Aorta (tissue), 5 donors: ENCODE measurements around the gene TAS2R50. TPM values are rescaled to one million over a fixed set of nuclear protein-coding genes. Genes with fewer than 3 reads are reported as not detected.
A peak's percentile ranks its signal among the peaks of the same experiment; 100 is the strongest.

Source experiments
- ATAC-seq: fragments of 200-7000 bp; cut with Tn5 transposase; one replicate; pipeline ENCODE4 v1.9.1; 2022; ENCODE audit warnings: moderate library complexity; ENCODE audit not compliant: low FRiP score
- DNase-seq, 2 donors: peaks; one replicate each; pipeline ENCODE4 v3.0.0-alpha.2; 2020
- H3K27ac ChIP-seq, 2 donors: one replicate each; pipeline ENCODE4 v1.5.1; 2013; ENCODE audit warnings: low read length in 2 of 2, mild to moderate bottlenecking in 2 of 2, moderate library complexity in 2 of 2, control low read depth in 1 of 2, inconsistent platforms in 1 of 2, low read depth in 1 of 2
- H3K27me3 ChIP-seq, 2 donors: one replicate each; pipeline ENCODE4 v1.6.1; 2013; ENCODE audit warnings: control low read depth in 1 of 2, low read length in 1 of 2, mild to moderate bottlenecking in 1 of 2, moderate library complexity in 1 of 2; ENCODE audit not compliant: insufficient read depth in 2 of 2, control insufficient read depth in 1 of 2
- H3K36me3 ChIP-seq, 2 donors: one replicate each; pipeline ENCODE4 v1.6.1; 2013; ENCODE audit warnings: control low read depth in 1 of 2, low read length in 1 of 2, mild to moderate bottlenecking in 1 of 2; ENCODE audit not compliant: insufficient read depth in 2 of 2, control insufficient read depth in 1 of 2
- H3K4me1 ChIP-seq, 2 donors: one replicate each; pipeline ENCODE4 v1.6.1; 2013; ENCODE audit warnings: low read length in 2 of 2, control low read depth in 1 of 2, mild to moderate bottlenecking in 1 of 2, moderate library complexity in 1 of 2; ENCODE audit not compliant: insufficient read depth in 2 of 2, control insufficient read depth in 1 of 2
- H3K4me3 ChIP-seq, 2 donors: one replicate each; pipeline ENCODE4 v1.5.1; 2013; ENCODE audit warnings: low read length in 2 of 2, control low read depth in 1 of 2, mild to moderate bottlenecking in 1 of 2
- H3K9me3 ChIP-seq: one replicate; pipeline ENCODE4 v1.6.1; 2013; ENCODE audit warnings: mild to moderate bottlenecking, low read length; ENCODE audit not compliant: control insufficient read depth
- WGBS, 2 donors: extraction: QIAGEN DNeasy Blood & Tissue Kit; methylation state at CpG; one replicate each; pipeline ENCODE4 v1.1.7; 2013; 5-methylcytosine and 5-hydroxymethylcytosine counted together
- intact Hi-C, 2 donors: fragments of 100-400 bp; cut with DNase I; formaldehyde crosslinking; loops; one replicate each; pipeline versions ENCODE4 v1.14.2 to v1.15.0; 2022
- polyA plus RNA-seq, 2 donors: library from polyadenylated mRNA; stranded (reverse); fragments of 200-250 nt; gene quantifications; one replicate each; pipeline ENCODE4 v1.2.3, GENCODE V29; 2013
- total RNA-seq, 2 donors: library from RNA; stranded (reverse); fragmentation: NEBNext Ultra II Directional; extraction: Animal tissue kit (Norgen Biotek cat#: 25700); gene quantifications; one replicate each; pipeline ENCODE4 v1.2.1, GENCODE V29; 2021
- donor health status: healthy with polysubstance abuse.
- donor health status: Bipolar disorder and iron deficiency.
- donor health status: DM: no; HTN: no; CAD: no.
- donor health status: DM: no; HTN: no; CAD: no.
- donor health status: DM: yes; HTN: yes; CAD: no.

TAS2R50 gene
- total and polyA plus RNA-seq, 4 donors: 3.3 to 5.7 TPM; not detected in 2

DNA sequence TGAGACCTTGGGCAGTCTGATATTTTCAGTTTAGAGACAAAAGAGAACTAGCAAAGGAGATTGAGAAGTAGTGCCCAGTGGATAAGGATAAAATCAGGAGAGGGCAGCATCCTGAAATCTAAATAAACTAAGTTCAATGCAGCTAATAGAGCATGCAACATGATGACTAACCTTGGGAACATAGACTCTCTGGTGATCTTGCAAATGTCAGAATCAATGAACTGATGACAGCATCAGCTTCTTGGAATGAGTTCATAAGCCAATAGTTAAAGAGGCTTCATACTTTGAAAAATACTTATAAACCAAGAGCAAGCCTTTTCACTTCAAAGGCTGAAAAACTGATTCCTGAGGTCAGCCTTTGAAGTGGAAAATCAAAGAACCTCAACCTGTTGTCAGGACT lies 27.5 kb upstream of the TAS2R50 start:
- ATAC-seq: no peak
- Histone ChIP-seq H3K4me3 (no peak overlapping the region), H3K27me3 (no peaks in the 10 kb centered on the region), H3K9me3 (no peaks in the 10 kb centered on the region), H3K4me1 (no peaks in the 10 kb centered on the region), H3K27ac (no peak overlapping the region), H3K36me3 (no peaks in the 10 kb centered on the region)
- no peak for DNase-seq
- intact Hi-C loops: loop anchor here in 1 of 2 donors (2.0 kb wide), 1 partner anchor 57 kb away; no protein-coding TSS in a partner anchor

DNA sequence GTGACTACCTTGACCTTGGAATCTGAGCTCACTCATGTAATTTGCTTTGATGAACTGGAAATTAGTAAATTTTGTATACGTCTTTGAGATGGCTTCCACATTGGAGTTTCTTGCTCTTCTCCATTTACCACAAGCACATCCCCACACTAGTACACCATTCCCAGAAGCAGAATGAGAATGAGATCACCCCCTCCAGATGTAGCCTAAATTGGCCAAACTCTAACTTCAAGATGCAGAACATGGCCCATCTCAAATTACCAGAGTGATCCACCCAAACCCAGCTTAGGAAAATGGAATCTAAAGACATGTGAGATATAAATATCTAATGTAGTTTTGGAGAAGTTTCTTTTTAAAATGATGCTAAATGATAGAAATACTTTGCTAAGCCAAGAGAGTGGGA lies 20.9 kb upstream of the TAS2R50 start:
- intact Hi-C loops: no loop called here
- Histone ChIP-seq H3K27me3 (no peaks in the 10 kb centered on the region), H3K4me1 (no peaks in the 10 kb centered on the region), H3K9me3 (no peaks in the 10 kb centered on the region), H3K4me3 (no peak overlapping the region), H3K27ac (no peak overlapping the region), H3K36me3 (no peaks in the 10 kb centered on the region)
- ATAC-seq (no peak), DNase-seq (no peak)
- WGBS, 2 donors: 98 to 100% methylated on average over 1 of the region's 1 CpG

DNA sequence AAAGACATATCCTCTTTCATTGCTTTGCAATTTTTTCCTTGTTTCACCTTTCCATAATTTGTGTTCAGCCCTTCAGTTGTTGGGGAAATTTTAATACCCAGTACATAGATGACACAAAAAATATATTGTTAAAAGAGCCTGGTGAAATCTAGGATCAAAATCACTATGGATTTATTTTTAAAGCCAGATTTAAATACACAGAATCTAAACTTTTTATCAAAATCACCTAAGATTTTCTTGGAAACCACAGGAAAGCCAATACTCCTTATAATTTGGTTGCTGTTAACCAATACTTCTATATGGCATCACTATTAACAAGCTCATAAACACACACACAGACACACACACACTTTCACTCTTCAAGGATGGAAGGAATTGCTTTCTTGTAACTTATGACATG lies 11.5 kb upstream of the TAS2R50 start, which contains the start of gene TAS2R20:
Gene TAS2R20 (minus strand): TSS at position 101 of the 400 bp plus-strand sequence. CDS start 429 bp downstream, outside the sequence.
- no peaks in the 10 kb centered on the region for H3K27me3 ChIP-seq
- DNase-seq (no peak), ATAC-seq (no peak)
- intact Hi-C loops: no loop called here
- H3K4me3 ChIP-seq: no peak within 1 kb of the TSS
- H3K27ac ChIP-seq: no peak within 1 kb of the TSS
- H3K9me3 ChIP-seq: peaks cover 1% of the 10 kb centered on the region
- H3K4me1 ChIP-seq: no peaks in the 10 kb centered on the region
- H3K36me3 ChIP-seq: peaks cover 3% of the 10 kb centered on the region in 2 donors

DNA sequence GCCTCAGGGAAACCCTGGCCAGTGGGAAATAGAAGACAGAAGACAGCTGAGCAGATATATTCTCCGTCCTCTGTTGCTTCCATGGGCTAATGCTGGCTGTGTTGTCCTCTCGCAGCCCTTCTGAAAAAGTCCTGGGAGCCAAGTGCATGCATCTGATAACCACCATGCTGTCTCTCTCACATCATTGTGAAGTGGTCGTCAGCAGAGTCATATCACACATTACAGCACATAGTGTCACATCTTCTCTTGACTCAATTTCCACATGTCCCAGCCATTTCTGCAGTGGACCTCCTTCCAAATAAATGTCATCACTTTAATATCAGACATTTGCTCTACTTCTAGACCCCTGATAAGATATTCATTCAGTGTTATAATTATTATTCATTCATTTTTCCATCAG lies 7.6 kb upstream of the TAS2R50 start:
- Histone ChIP-seq H3K36me3 (peaks cover 3% of the 10 kb centered on the region in 2 donors), H3K4me3 (no peak overlapping the region), H3K27me3 (no peaks in the 10 kb centered on the region), H3K27ac (no peak overlapping the region), H3K9me3 (peaks cover 1% of the 10 kb centered on the region), H3K4me1 (no peaks in the 10 kb centered on the region)
- intact Hi-C loops: no loop called here
- DNase-seq (no peak), ATAC-seq (no peak)
- WGBS, 2 donors: 85 to 90% methylated on average over 3 of the region's 3 CpGs

DNA sequence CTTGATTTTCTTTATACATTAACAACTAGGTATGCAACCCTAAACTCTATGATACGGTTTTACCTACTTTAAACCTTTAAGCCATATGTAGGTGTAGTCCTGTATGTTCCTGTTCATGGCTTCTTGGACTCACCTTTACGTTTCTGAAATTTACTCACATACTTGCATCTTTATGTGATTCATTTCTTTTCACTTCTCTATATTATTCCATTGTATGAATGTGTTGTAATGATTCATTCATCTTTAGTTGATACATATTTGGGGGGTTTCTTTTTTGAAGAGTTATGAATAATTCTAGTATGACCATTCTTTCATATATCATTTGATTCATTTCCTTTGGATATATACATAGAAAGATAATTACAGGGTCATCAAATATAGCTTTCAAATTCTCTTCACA lies 2.4 kb upstream of the TAS2R50 start:
- Histone ChIP-seq H3K4me3 (no peak overlapping the region), H3K36me3 (peaks cover under 1 to 1% of the 10 kb centered on the region in 2 donors), H3K9me3 (peaks cover 1% of the 10 kb centered on the region), H3K27me3 (no peaks in the 10 kb centered on the region), H3K4me1 (no peaks in the 10 kb centered on the region), H3K27ac (no peak overlapping the region)
- intact Hi-C loops: no loop called here
- no peak for DNase-seq
- no peak for ATAC-seq
- 96 to 97% methylated on average over 2 of the region's 2 CpGs for WGBS, 2 donors

DNA sequence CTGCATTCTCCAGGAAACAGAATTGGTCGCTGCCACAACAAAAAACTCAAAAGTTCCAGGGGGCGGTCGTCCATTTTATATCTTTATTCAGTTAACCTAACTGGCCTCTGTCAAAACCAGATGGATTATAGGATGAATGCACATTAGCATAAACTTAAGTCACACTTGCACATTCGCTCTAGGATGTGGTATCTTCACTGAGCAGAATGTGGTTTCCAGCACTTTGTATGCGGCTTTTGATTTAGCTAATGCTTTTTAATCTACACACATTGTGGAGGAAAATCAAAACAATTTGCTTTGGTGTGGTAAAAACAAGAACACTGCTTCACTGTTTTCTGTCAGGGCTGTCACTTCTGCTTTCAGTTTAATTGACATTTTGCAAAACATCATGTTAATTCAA lies 4.5 kb downstream of the TAS2R50 start:
- H3K9me3 ChIP-seq: no peaks in the 10 kb centered on the region
- intact Hi-C loops: no loop called here
- no peak for DNase-seq
- ATAC-seq: no peak
- H3K4me1 ChIP-seq: no peaks in the 10 kb centered on the region
- H3K36me3 ChIP-seq: peaks cover 0 to 5% of the 10 kb centered on the region in 2 donors
- no peak overlapping the region for H3K27ac ChIP-seq
- 90 to 94% methylated on average over 5 of the region's 5 CpGs for WGBS, 2 donors
- no peak overlapping the region for H3K4me3 ChIP-seq
- no peaks in the 10 kb centered on the region for H3K27me3 ChIP-seq

DNA sequence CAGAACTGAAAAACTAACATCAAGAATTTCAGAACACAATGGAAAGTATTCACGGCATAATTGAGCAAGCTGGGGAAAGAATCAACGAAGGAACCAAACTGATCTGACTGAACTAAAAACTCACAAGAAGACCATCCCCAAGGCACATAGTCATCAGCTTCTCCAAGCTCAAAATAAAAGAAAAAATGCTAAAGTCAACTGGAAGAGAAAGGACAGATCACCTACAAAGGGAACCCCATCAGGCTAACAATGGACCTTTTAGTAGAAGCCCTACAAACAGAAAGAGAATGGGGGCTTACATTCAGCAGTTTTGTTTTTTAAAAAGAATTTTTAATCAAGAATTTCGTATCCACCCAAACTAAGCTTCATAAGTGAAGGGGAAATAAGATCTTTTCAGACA lies 11.7 kb downstream of the TAS2R50 start:
- no peak overlapping the region for H3K4me3 ChIP-seq
- no peak overlapping the region for H3K27ac ChIP-seq
- WGBS, 2 donors: 90 to 91% methylated on average over 3 of the region's 3 CpGs
- no peak for DNase-seq
- H3K27me3 ChIP-seq: no peaks in the 10 kb centered on the region
- no peaks in the 10 kb centered on the region for H3K4me1 ChIP-seq
- no peaks in the 10 kb centered on the region for H3K9me3 ChIP-seq
- no peak for ATAC-seq
- no peaks in the 10 kb centered on the region for H3K36me3 ChIP-seq
- intact Hi-C loops: no loop called here

DNA sequence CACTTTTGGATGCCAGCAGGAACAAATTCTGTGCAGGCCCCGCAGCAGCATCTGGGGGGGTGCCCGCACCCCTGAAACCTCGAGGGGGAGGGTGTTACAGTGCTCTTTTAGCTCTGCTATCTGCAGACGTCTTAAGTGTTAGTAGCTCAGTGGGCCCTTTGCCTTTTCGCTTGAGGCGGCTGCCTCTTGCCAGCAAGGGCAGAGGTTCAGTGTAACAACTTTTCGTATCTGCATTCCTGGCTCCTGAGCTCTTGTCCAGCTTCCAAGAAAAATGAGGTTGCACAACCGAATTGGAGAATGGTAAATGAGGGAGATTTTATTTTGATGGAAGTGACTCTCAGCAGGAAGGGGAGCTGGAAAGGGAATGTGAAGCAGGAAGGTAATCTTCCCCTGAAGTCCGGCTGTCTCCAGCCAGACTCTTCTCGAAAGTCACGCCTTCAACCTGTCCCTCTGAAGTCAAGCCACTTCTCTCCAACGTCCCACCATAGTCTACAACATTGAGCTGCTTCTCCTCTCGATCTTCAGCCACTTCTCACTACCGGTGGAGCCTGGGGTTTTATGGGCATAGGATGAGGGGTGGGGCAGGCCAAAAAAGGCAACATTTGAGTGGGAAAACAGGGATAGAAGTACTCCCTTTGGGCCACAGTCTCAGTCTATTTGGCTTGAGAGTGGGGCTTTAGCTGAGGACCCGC lies 17.8 kb downstream of the TAS2R50 start:
- H3K27ac ChIP-seq: peak overlapping the region in 1 of 2 donors; percentile 89
- peak; percentile 79 for ATAC-seq
- H3K9me3 ChIP-seq: no peaks in the 10 kb centered on the region
- WGBS, 2 donors: 28 to 32% methylated on average over 15 of the region's 15 CpGs
- H3K4me3 ChIP-seq: no peak overlapping the region
- peak; percentile 69 to 71 for DNase-seq
- H3K27me3 ChIP-seq: no peaks in the 10 kb centered on the region
- peaks cover 0 to 2% of the 10 kb centered on the region in 2 donors for H3K4me1 ChIP-seq
- H3K36me3 ChIP-seq: no peaks in the 10 kb centered on the region
- intact Hi-C loops: loop anchor here in 1 of 2 donors (10.0 kb wide), 1 partner anchor 206 kb away; the partner anchor contains the start of gene SMIM10L1

DNA sequence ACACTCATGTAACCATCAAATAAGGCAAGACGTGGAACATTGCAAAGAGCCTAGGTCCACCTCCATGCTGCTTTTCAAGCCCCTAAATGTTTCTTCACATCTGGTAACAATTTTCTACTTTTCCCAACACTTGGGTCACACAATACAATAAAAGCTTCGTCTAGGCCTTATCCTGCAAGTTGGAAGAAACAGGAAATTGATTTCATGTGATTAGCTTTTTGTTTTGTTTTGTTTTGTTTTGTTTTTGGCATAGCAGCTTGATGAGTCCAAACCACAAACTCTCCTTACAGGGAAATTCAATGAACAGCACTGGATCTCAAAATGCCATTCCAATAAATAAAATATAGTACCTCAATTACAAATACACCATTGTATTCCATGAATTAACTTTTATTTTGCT lies 19.3 kb downstream of the TAS2R50 start:
- Histone ChIP-seq H3K27ac (no peak overlapping the region), H3K27me3 (no peaks in the 10 kb centered on the region), H3K4me1 (peaks cover 0 to 2% of the 10 kb centered on the region in 2 donors), H3K9me3 (no peaks in the 10 kb centered on the region), H3K4me3 (no peak overlapping the region), H3K36me3 (no peaks in the 10 kb centered on the region)
- WGBS, 2 donors: 76 to 77% methylated on average over 2 of the region's 2 CpGs
- ATAC-seq: no peak
- intact Hi-C loops: loop anchor here in 1 of 2 donors (10.0 kb wide), 1 partner anchor 207 kb away; the partner anchor contains the start of gene SMIM10L1
- DNase-seq: no peak
